ENCODE data around the gene CUL5.

DNA sequence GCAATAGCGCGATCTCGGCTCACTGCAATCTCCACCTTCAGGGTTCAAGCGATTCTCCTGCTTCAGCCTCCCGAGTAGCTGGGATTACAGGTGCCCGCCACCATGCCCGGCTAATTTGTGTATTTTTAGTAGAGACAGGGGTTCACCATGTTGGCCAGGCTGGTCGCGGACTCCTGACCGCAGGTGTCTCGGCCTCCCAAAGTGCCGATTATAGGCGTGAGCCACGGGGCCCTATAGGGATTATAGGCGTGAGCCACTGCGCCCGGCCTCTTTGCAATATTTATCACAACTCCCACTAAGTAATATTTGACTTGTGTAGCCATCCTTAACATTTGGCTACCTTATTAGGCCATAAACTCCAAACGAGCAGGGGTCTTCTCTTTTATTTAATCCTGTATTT, 879 bp upstream of the CUL5 start:
- TF ChIP-seq, protein P1, sequence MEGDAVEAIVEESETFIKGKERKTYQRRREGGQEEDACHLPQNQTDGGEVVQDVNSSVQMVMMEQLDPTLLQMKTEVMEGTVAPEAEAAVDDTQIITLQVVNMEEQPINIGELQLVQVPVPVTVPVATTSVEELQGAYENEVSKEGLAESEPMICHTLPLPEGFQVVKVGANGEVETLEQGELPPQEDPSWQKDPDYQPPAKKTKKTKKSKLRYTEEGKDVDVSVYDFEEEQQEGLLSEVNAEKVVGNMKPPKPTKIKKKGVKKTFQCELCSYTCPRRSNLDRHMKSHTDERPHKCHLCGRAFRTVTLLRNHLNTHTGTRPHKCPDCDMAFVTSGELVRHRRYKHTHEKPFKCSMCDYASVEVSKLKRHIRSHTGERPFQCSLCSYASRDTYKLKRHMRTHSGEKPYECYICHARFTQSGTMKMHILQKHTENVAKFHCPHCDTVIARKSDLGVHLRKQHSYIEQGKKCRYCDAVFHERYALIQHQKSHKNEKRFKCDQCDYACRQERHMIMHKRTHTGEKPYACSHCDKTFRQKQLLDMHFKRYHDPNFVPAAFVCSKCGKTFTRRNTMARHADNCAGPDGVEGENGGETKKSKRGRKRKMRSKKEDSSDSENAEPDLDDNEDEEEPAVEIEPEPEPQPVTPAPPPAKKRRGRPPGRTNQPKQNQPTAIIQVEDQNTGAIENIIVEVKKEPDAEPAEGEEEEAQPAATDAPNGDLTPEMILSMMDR (IDR thresholded peaks at IDR 0.05) = no peak
- no peak for TF ChIP-seq NFIC (IDR thresholded peaks at IDR 0.05; ENCODE audit: borderline replicate concordance)
- no peak for TF ChIP-seq NRF1 (IDR thresholded peaks at IDR 0.05; ENCODE audit: low read depth, low read length)
- no peak for TF ChIP-seq EP300 (IDR thresholded peaks at IDR 0.05; ENCODE audit: borderline replicate concordance in 1 of 2, low read depth in 1 of 2, low read length in 1 of 2)
- TF ChIP-seq EZH2phosphoT487 (IDR thresholded peaks at IDR 0.05; ENCODE audit: borderline replicate concordance, low read depth) = no peak
- TF ChIP-seq, protein P2, sequence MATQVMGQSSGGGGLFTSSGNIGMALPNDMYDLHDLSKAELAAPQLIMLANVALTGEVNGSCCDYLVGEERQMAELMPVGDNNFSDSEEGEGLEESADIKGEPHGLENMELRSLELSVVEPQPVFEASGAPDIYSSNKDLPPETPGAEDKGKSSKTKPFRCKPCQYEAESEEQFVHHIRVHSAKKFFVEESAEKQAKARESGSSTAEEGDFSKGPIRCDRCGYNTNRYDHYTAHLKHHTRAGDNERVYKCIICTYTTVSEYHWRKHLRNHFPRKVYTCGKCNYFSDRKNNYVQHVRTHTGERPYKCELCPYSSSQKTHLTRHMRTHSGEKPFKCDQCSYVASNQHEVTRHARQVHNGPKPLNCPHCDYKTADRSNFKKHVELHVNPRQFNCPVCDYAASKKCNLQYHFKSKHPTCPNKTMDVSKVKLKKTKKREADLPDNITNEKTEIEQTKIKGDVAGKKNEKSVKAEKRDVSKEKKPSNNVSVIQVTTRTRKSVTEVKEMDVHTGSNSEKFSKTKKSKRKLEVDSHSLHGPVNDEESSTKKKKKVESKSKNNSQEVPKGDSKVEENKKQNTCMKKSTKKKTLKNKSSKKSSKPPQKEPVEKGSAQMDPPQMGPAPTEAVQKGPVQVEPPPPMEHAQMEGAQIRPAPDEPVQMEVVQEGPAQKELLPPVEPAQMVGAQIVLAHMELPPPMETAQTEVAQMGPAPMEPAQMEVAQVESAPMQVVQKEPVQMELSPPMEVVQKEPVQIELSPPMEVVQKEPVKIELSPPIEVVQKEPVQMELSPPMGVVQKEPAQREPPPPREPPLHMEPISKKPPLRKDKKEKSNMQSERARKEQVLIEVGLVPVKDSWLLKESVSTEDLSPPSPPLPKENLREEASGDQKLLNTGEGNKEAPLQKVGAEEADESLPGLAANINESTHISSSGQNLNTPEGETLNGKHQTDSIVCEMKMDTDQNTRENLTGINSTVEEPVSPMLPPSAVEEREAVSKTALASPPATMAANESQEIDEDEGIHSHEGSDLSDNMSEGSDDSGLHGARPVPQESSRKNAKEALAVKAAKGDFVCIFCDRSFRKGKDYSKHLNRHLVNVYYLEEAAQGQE (IDR thresholded peaks at IDR 0.05; ENCODE audit: low read depth, low read length) = no peak
